ENCODE data around the gene PIK3R2.

Gene PIK3R2

GRCh38 chr19:18171605-18172327 lies 18.8 kb downstream of the PIK3R2 start:
- Histone ChIP-seq H3K27me3 (ENCODE audit: control insufficient read depth in 2 of 2, insufficient read depth in 2 of 2, low read length in 2 of 2) (no peaks in the 10 kb centered on the region), H3K36me3 (ENCODE audit: control insufficient read depth in 2 of 2, insufficient read depth in 2 of 2, low read length in 2 of 2) (peaks cover 2 to 16% of the 10 kb centered on the region in 2 donors), H3K4me3 (ENCODE audit: low read length in 2 of 2) (no peak overlapping the region), H3K4me1 (ENCODE audit: control insufficient read depth in 2 of 2, insufficient read depth in 2 of 2, low read length in 2 of 2) (peaks cover 10 to 15% of the 10 kb centered on the region in 2 donors), H3K9me3 (ENCODE audit: control insufficient read depth in 2 of 2, low read length in 2 of 2) (no peaks in the 10 kb centered on the region), H3K27ac (ENCODE audit: low read depth in 2 of 2, low read length in 2 of 2) (peak overlapping the region in 1 of 2 donors; percentile 78), H3K9ac (ENCODE audit: low read depth in 1 of 2, low read length in 2 of 2) (no peak overlapping the region)

GRCh38 chr19:18172331-18173053 lies 19.5 kb downstream of the PIK3R2 start:
- H3K4me3 ChIP-seq (ENCODE audit: low read length in 2 of 2) = no peak overlapping the region
- H3K4me1 ChIP-seq (ENCODE audit: control insufficient read depth in 2 of 2, insufficient read depth in 2 of 2, low read length in 2 of 2) = peaks cover 10 to 15% of the 10 kb centered on the region in 2 donors
- H3K27me3 ChIP-seq (ENCODE audit: control insufficient read depth in 2 of 2, insufficient read depth in 2 of 2, low read length in 2 of 2) = no peaks in the 10 kb centered on the region
- H3K36me3 ChIP-seq (ENCODE audit: control insufficient read depth in 2 of 2, insufficient read depth in 2 of 2, low read length in 2 of 2) = peaks cover 2 to 13% of the 10 kb centered on the region in 2 donors
- peak overlapping the region; percentile 69 to 78 for H3K27ac ChIP-seq (ENCODE audit: low read depth in 2 of 2, low read length in 2 of 2)
- H3K9ac ChIP-seq (ENCODE audit: low read depth in 1 of 2, low read length in 2 of 2) = no peak overlapping the region
- no peaks in the 10 kb centered on the region for H3K9me3 ChIP-seq (ENCODE audit: control insufficient read depth in 2 of 2, low read length in 2 of 2)

GRCh38 chr19:18173054-18173571 lies 20.1 kb downstream of the PIK3R2 start:
- H3K9me3 ChIP-seq (ENCODE audit: control insufficient read depth in 2 of 2, low read length in 2 of 2) = no peaks in the 10 kb centered on the region
- H3K36me3 ChIP-seq (ENCODE audit: control insufficient read depth in 2 of 2, insufficient read depth in 2 of 2, low read length in 2 of 2) = peaks cover 2 to 14% of the 10 kb centered on the region in 2 donors
- H3K4me1 ChIP-seq (ENCODE audit: control insufficient read depth in 2 of 2, insufficient read depth in 2 of 2, low read length in 2 of 2) = peaks cover 10 to 15% of the 10 kb centered on the region in 2 donors
- H3K27me3 ChIP-seq (ENCODE audit: control insufficient read depth in 2 of 2, insufficient read depth in 2 of 2, low read length in 2 of 2) = no peaks in the 10 kb centered on the region
- peak overlapping the region; percentile 68 to 81 for H3K9ac ChIP-seq (ENCODE audit: low read depth in 1 of 2, low read length in 2 of 2)
- peak overlapping the region; percentile 76 to 84 for H3K4me3 ChIP-seq (ENCODE audit: low read length in 2 of 2)
- peak overlapping the region; percentile 69 to 78 for H3K27ac ChIP-seq (ENCODE audit: low read depth in 2 of 2, low read length in 2 of 2)

GRCh38 chr19:18173572-18174288 lies 20.8 kb downstream of the PIK3R2 start, which contains the start of gene IFI30:
TSS of gene IFI30 (plus strand) at chr19:18173813. CDS start at chr19:18173842, 29 bp downstream.
- Histone ChIP-seq H3K9me3 (ENCODE audit: control insufficient read depth in 2 of 2, low read length in 2 of 2) (no peaks in the 10 kb centered on the region), H3K27me3 (ENCODE audit: control insufficient read depth in 2 of 2, insufficient read depth in 2 of 2, low read length in 2 of 2) (no peaks in the 10 kb centered on the region), H3K9ac (ENCODE audit: low read depth in 1 of 2, low read length in 2 of 2) (peak within 1 kb of the TSS; percentile 68 to 81), H3K27ac (ENCODE audit: low read depth in 2 of 2, low read length in 2 of 2) (peak within 1 kb of the TSS; percentile 69 to 78), H3K4me1 (ENCODE audit: control insufficient read depth in 2 of 2, insufficient read depth in 2 of 2, low read length in 2 of 2) (peaks cover 10 to 15% of the 10 kb centered on the region in 2 donors), H3K4me3 (ENCODE audit: low read length in 2 of 2) (peak within 1 kb of the TSS; percentile 76 to 84), H3K36me3 (ENCODE audit: control insufficient read depth in 2 of 2, insufficient read depth in 2 of 2, low read length in 2 of 2) (peaks cover 0 to 14% of the 10 kb centered on the region in 2 donors)

GRCh38 chr19:18174983-18175382 lies 22.0 kb downstream of the PIK3R2 start:
- Histone ChIP-seq H3K4me1 (ENCODE audit: control insufficient read depth in 2 of 2, insufficient read depth in 2 of 2, low read length in 2 of 2) (peaks cover 10 to 15% of the 10 kb centered on the region in 2 donors), H3K27ac (ENCODE audit: low read depth in 2 of 2, low read length in 2 of 2) (no peak overlapping the region), H3K9ac (ENCODE audit: low read depth in 1 of 2, low read length in 2 of 2) (no peak overlapping the region), H3K36me3 (ENCODE audit: control insufficient read depth in 2 of 2, insufficient read depth in 2 of 2, low read length in 2 of 2) (peaks cover 0 to 12% of the 10 kb centered on the region in 2 donors), H3K9me3 (ENCODE audit: control insufficient read depth in 2 of 2, low read length in 2 of 2) (no peaks in the 10 kb centered on the region), H3K27me3 (ENCODE audit: control insufficient read depth in 2 of 2, insufficient read depth in 2 of 2, low read length in 2 of 2) (no peaks in the 10 kb centered on the region), H3K4me3 (ENCODE audit: low read length in 2 of 2) (peak overlapping the region; percentile 19 to 52)

GRCh38 chr19:18176367-18177310 lies 23.7 kb downstream of the PIK3R2 start:
- Histone ChIP-seq H3K27ac (ENCODE audit: low read depth in 2 of 2, low read length in 2 of 2) (no peak overlapping the region), H3K9me3 (ENCODE audit: control insufficient read depth in 2 of 2, low read length in 2 of 2) (no peaks in the 10 kb centered on the region), H3K4me3 (ENCODE audit: low read length in 2 of 2) (no peak overlapping the region), H3K9ac (ENCODE audit: low read depth in 1 of 2, low read length in 2 of 2) (no peak overlapping the region), H3K36me3 (ENCODE audit: control insufficient read depth in 2 of 2, insufficient read depth in 2 of 2, low read length in 2 of 2) (peaks cover 0 to 12% of the 10 kb centered on the region in 2 donors), H3K4me1 (ENCODE audit: control insufficient read depth in 2 of 2, insufficient read depth in 2 of 2, low read length in 2 of 2) (peaks cover 10 to 15% of the 10 kb centered on the region in 2 donors), H3K27me3 (ENCODE audit: control insufficient read depth in 2 of 2, insufficient read depth in 2 of 2, low read length in 2 of 2) (no peaks in the 10 kb centered on the region)

- H3K4me3 ChIP-seq (ENCODE audit: low read length in 2 of 2) = no peak overlapping the region
- peaks cover 0 to 7% of the 10 kb centered on the region in 2 donors for H3K4me1 ChIP-seq (ENCODE audit: control insufficient read depth in 2 of 2, insufficient read depth in 2 of 2, low read length in 2 of 2)
- H3K27me3 ChIP-seq (ENCODE audit: control insufficient read depth in 2 of 2, insufficient read depth in 2 of 2, low read length in 2 of 2) = no peaks in the 10 kb centered on the region
- no peak overlapping the region for H3K9ac ChIP-seq (ENCODE audit: low read depth in 1 of 2, low read length in 2 of 2)
- H3K36me3 ChIP-seq (ENCODE audit: control insufficient read depth in 2 of 2, insufficient read depth in 2 of 2, low read length in 2 of 2) = peaks cover 0 to 12% of the 10 kb centered on the region in 2 donors
- no peaks in the 10 kb centered on the region for H3K9me3 ChIP-seq (ENCODE audit: control insufficient read depth in 2 of 2, low read length in 2 of 2)
- H3K27ac ChIP-seq (ENCODE audit: low read depth in 2 of 2, low read length in 2 of 2) = no peak overlapping the region
Observed at GRCh38 chr19:18179957-18180356, 27.0 kb downstream of the PIK3R2 start.

GRCh38 chr19:18183529-18183928 lies 30.6 kb downstream of the PIK3R2 start:
- no peak overlapping the region for H3K27ac ChIP-seq (ENCODE audit: low read depth in 2 of 2, low read length in 2 of 2)
- no peaks in the 10 kb centered on the region for H3K9me3 ChIP-seq (ENCODE audit: control insufficient read depth in 2 of 2, low read length in 2 of 2)
- no peak overlapping the region for H3K9ac ChIP-seq (ENCODE audit: low read depth in 1 of 2, low read length in 2 of 2)
- H3K4me3 ChIP-seq (ENCODE audit: low read length in 2 of 2) = no peak overlapping the region
- H3K36me3 ChIP-seq (ENCODE audit: control insufficient read depth in 2 of 2, insufficient read depth in 2 of 2, low read length in 2 of 2) = no peaks in the 10 kb centered on the region
- peaks cover 0 to 3% of the 10 kb centered on the region in 2 donors for H3K4me1 ChIP-seq (ENCODE audit: control insufficient read depth in 2 of 2, insufficient read depth in 2 of 2, low read length in 2 of 2)
- no peaks in the 10 kb centered on the region for H3K27me3 ChIP-seq (ENCODE audit: control insufficient read depth in 2 of 2, insufficient read depth in 2 of 2, low read length in 2 of 2)

GRCh38 chr19:18185538-18185937 lies 32.6 kb downstream of the PIK3R2 start:
- Histone ChIP-seq H3K27me3 (ENCODE audit: control insufficient read depth in 2 of 2, insufficient read depth in 2 of 2, low read length in 2 of 2) (no peaks in the 10 kb centered on the region), H3K4me1 (ENCODE audit: control insufficient read depth in 2 of 2, insufficient read depth in 2 of 2, low read length in 2 of 2) (peaks cover 0 to 3% of the 10 kb centered on the region in 2 donors), H3K36me3 (ENCODE audit: control insufficient read depth in 2 of 2, insufficient read depth in 2 of 2, low read length in 2 of 2) (no peaks in the 10 kb centered on the region), H3K4me3 (ENCODE audit: low read length in 2 of 2) (no peak overlapping the region), H3K27ac (ENCODE audit: low read depth in 2 of 2, low read length in 2 of 2) (no peak overlapping the region), H3K9me3 (ENCODE audit: control insufficient read depth in 2 of 2, low read length in 2 of 2) (no peaks in the 10 kb centered on the region), H3K9ac (ENCODE audit: low read depth in 1 of 2, low read length in 2 of 2) (no peak overlapping the region)
